Hepatocyte (in vitro differentiated cells): ENCODE data around the gene PHLDA2. TPM values are rescaled to one million over a fixed set of nuclear protein-coding genes. Genes with fewer than 3 reads are reported as not detected.
"Not testable (repeated sequence)": the region's sequence is repeated elsewhere in the genome, so short reads cannot be mapped to it uniquely, and the experiment has no call there.

Source experiments
- DNase-seq: peaks from one replicate; pipeline ENCODE4 v3.0.0-alpha.2; 2016; ENCODE audit warnings: low spot score
- H2AFZ ChIP-seq: fragments of 200-600 bp; sonication (generic); 2 replicates; pipeline ENCODE4 v1.6.0; 2016; ENCODE audit warnings: antibody characterized with exemption, mild to moderate bottlenecking
- H3K27ac ChIP-seq: fragments of 200-600 bp; sonication (generic); 2 replicates; pipeline ENCODE4 v1.5.1; 2016; ENCODE audit warnings: mild to moderate bottlenecking
- H3K27me3 ChIP-seq: fragments of 200-600 bp; sonication (generic); 2 replicates; pipeline ENCODE4 v1.6.1; 2016
- H3K36me3 ChIP-seq: fragments of 200-600 bp; sonication (generic); replicated peaks from 2 replicates; pipeline ENCODE4 v1.5.1; 2016; ENCODE audit warnings: low read depth; ENCODE audit not compliant: insufficient read depth
- H3K4me1 ChIP-seq: fragments of 200-600 bp; sonication (generic); 2 replicates; pipeline ENCODE4 v1.5.1; 2016; ENCODE audit warnings: mild to moderate bottlenecking, moderate library complexity; ENCODE audit not compliant: insufficient read depth
- H3K4me2 ChIP-seq: fragments of 200-600 bp; sonication (generic); 2 replicates; pipeline ENCODE4 v1.6.0; 2016
- H3K4me3 ChIP-seq: fragments of 200-600 bp; sonication (generic); 2 replicates; pipeline ENCODE4 v1.5.1; 2016; ENCODE audit warnings: mild to moderate bottlenecking
- H3K79me2 ChIP-seq: fragments of 200-600 bp; sonication (generic); 2 replicates; pipeline ENCODE4 v1.6.0; 2017; ENCODE audit warnings: mild to moderate bottlenecking
- H3K9me2 ChIP-seq: fragments of 200-600 bp; sonication (generic); replicated peaks from 2 replicates; pipeline ENCODE4 v1.6.0; 2017; ENCODE audit warnings: mild to moderate bottlenecking; ENCODE audit not compliant: insufficient read depth
- H3K9me3 ChIP-seq: fragments of 200-600 bp; sonication (generic); 2 replicates; pipeline ENCODE4 v1.5.1; 2016; ENCODE audit warnings: low read depth, mild to moderate bottlenecking
- H4K20me1 ChIP-seq: fragments of 200-600 bp; sonication (generic); 2 replicates; pipeline ENCODE4 v1.6.0; 2016; ENCODE audit warnings: mild to moderate bottlenecking; ENCODE audit not compliant: insufficient read depth, poor library complexity, severe bottlenecking
- EZH2 ChIP-seq: fragments of 200-600 bp; sonication (generic); IDR thresholded peaks from 2 replicates; pipeline ENCODE4 v1.6.1; 2016; ENCODE audit warnings: antibody characterized with exemption, mild to moderate bottlenecking, borderline replicate concordance
- EZH2phosphoT487 ChIP-seq: fragments of 200-600 bp; sonication (generic); IDR thresholded peaks from one replicate; pipeline ENCODE4 v1.6.1; 2018; ENCODE audit warnings: antibody characterized with exemption, mild to moderate bottlenecking, low read depth, moderate library complexity; ENCODE audit not compliant: unreplicated experiment, severe bottlenecking
- WGBS: methylation state at CpG from one replicate; pipeline ENCODE4 v1.1.6; 2016; ENCODE audit warnings: low lambda C conversion rate; ENCODE audit errors: missing lambda C conversion rate; 5-methylcytosine and 5-hydroxymethylcytosine counted together
- polyA plus RNA-seq: library from polyadenylated mRNA; unstranded; fragments of >200 nt; fragmentation: Nextera tagmentation; extraction: Ambion mirVana; gene quantifications from 2 replicates; pipeline ENCODE4 v1.2.1, GENCODE V29; 2016
- total RNA-seq: library from RNA; depleted of rRNA; stranded (reverse); fragments of >200 nt; gene quantifications from 2 replicates; pipeline ENCODE4 v1.2.3, GENCODE V29; 2014
- TF ChIP-seq, protein P1 (sequence below): fragments of 200-600 bp; sonication (generic); IDR thresholded peaks from 2 replicates; pipeline ENCODE4 v1.5.1; 2016; ENCODE audit warnings: antibody characterized with exemption, mild to moderate bottlenecking; ENCODE audit not compliant: poor library complexity

PHLDA2 gene
- total and polyA plus RNA-seq, 2 experiments from 2014 or later = 7.1 to 62.4 TPM

DNA sequence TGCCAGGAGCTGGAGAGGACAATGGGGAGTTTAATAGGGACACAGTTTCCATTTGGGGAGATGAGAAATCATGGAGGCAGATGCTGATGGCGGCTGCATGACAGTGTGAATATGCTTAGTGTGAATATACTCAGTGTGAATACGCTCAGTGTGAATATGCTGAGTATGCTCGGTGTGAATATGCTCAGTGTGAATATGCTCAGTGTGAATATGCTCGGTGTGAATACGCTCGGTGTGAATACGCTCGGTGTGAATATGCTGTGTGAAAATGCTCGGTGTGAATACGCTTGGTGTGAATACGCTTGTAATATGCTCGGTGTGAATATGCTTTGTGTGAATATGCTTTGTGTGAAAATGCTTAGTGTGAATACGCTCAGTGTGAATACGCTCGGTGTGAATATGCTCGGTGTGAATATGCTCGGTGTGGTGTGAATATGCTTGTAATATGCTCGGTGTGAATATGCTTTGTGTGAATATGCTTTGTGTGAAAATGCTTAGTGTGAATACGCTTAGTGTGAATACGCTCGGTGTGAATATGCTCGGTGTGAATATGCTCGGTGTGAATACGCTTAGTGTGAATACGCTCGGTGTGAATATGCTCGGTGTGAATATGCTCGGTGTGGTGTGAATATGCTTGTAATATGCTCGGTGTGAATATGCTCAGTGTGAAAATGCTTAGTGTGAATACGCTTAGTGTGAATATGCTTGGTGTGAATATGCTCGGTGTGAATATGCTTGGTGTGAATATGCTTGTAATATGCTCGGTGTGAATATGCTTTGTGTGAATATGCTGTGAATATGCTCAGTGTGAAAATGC, 8.6 kb upstream of the PHLDA2 start:
- not testable (repeated sequence) for DNase-seq, H4K20me1 ChIP-seq, H3K27me3 ChIP-seq, H2AFZ ChIP-seq, H3K27ac ChIP-seq, H3K4me3 ChIP-seq, H3K9me3 ChIP-seq, H3K36me3 ChIP-seq, H3K9me2 ChIP-seq, H3K4me2 ChIP-seq, H3K4me1 ChIP-seq, H3K79me2 ChIP-seq
- 90% methylated on average over 28 of the region's 32 CpGs for WGBS

DNA sequence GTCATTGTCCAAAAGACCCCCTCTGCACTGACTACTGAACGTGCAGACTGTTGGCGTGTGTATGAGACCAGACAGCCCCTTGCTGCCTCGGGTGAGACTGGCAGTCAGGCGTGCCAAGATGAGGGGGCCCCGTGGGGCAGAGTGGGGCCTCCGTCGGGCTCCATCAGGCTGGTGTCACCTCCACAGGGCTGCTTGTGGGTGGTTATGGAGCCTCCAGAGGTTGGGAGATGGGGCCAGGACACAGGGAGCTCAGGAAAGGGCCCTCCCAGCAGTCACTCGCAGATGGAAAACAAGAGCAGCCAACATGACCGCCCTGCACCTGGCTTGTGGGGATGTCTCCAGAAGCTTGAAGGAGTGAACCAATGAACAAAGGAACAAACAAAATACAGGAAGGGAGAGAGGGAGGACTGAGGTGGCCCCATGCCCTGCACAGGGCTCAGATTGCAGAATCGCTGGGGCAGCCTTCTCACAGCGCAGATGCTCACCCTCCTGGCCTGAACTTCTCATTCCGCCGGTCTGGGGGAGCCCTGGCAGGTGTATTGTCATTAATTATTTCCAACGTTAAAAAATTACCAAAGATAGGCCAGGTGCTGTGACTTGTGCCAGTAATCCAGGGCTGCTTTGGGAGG, 5.5 kb upstream of the PHLDA2 start:
- no peaks in the 10 kb centered on the region for H3K9me2 ChIP-seq
- H3K79me2 ChIP-seq = no peaks in the 10 kb centered on the region
- no peak overlapping the region for H2AFZ ChIP-seq
- DNase-seq = no peak
- H4K20me1 ChIP-seq = no peaks in the 10 kb centered on the region
- H3K27ac ChIP-seq = no peak overlapping the region
- WGBS = 93% methylated on average over 14 of the region's 14 CpGs
- peaks cover 4% of the 10 kb centered on the region for H3K27me3 ChIP-seq
- H3K4me3 ChIP-seq = no peak overlapping the region
- no peaks in the 10 kb centered on the region for H3K36me3 ChIP-seq
- peaks cover 5% of the 10 kb centered on the region for H3K4me1 ChIP-seq
- TF ChIP-seq EZH2phosphoT487 (no peak), EZH2 (no peak)
- TF ChIP-seq, protein P1, sequence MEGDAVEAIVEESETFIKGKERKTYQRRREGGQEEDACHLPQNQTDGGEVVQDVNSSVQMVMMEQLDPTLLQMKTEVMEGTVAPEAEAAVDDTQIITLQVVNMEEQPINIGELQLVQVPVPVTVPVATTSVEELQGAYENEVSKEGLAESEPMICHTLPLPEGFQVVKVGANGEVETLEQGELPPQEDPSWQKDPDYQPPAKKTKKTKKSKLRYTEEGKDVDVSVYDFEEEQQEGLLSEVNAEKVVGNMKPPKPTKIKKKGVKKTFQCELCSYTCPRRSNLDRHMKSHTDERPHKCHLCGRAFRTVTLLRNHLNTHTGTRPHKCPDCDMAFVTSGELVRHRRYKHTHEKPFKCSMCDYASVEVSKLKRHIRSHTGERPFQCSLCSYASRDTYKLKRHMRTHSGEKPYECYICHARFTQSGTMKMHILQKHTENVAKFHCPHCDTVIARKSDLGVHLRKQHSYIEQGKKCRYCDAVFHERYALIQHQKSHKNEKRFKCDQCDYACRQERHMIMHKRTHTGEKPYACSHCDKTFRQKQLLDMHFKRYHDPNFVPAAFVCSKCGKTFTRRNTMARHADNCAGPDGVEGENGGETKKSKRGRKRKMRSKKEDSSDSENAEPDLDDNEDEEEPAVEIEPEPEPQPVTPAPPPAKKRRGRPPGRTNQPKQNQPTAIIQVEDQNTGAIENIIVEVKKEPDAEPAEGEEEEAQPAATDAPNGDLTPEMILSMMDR = no peak
- no peak overlapping the region for H3K4me2 ChIP-seq
- peaks cover 7% of the 10 kb centered on the region for H3K9me3 ChIP-seq

DNA sequence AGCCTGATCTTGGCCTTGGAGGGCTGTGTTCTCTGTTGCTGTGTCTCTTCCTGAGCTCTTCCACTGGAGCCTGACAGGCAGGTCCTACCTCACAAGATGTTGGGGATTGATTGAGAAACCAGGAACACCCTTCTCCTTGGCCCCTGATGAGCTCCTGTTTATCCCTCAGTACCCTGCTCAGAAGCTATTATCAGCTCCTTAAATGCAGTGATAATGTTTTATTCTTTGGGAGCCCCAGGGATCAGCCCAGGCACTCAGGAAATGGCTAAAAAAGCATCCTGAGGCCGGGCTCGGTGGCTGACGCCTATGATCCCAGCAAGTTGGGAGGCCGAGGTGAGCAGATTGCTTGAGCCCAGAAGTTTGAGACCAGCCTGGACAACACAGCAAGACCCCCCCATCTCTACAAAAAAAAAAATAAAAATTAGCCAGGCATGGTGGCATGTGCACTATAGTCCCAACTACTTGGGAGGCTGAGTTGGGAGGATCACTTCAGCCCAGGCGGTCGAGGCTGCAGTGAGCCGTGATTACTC, 4.9 kb upstream of the PHLDA2 start:
- Histone ChIP-seq H3K79me2 (no peaks in the 10 kb centered on the region), H3K4me3 (no peak overlapping the region), H3K4me2 (no peak overlapping the region), H3K36me3 (no peaks in the 10 kb centered on the region), H3K27me3 (peaks cover 5% of the 10 kb centered on the region), H3K4me1 (peaks cover 6% of the 10 kb centered on the region), H4K20me1 (no peaks in the 10 kb centered on the region), H3K9me3 (peaks cover 7% of the 10 kb centered on the region), H3K27ac (no peak overlapping the region), H2AFZ (no peak overlapping the region), H3K9me2 (no peaks in the 10 kb centered on the region)
- DNase-seq = no peak
- TF ChIP-seq EZH2 = no peak
- no peak for TF ChIP-seq EZH2phosphoT487
- TF ChIP-seq, protein P1 = no peak
- 81% methylated on average over 7 of the region's 7 CpGs for whole genome bisulfite sequencing

DNA sequence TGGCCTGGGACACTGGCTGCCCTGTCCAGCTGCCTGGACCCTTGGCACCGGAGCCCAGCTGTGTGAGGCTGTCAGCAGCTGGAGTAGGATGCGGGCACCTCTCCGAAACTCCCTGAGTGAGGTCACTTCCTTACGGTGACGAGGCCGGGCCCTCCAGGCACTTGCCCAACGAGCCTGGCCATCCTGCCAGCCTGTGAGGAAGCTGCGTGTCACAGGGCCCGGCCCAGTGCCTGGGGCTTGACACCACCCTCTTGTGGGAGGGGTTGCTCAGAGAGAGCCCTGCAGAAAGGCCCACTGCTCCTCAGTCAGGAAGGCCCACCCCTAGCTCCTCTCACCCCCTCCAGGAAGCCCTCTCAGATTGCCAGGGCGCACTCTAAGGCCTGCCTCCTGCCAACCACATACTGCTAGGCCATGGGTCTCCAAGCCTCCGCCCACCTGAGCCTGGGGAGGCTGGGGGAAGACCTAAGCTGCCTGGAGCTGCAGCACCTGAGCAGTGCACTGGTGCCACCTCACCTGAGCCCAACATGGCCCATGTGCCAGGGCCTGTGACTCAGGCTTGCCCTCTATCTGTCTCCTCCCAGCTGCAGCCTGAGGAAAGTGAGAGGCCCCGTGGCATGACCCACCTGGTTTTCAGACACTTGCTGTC, 4.3 kb upstream of the PHLDA2 start:
- H3K79me2 ChIP-seq = no peaks in the 10 kb centered on the region
- H3K4me2 ChIP-seq = no peak overlapping the region
- DNase-seq = no peak
- H3K9me2 ChIP-seq = no peaks in the 10 kb centered on the region
- H3K36me3 ChIP-seq = no peaks in the 10 kb centered on the region
- no peaks in the 10 kb centered on the region for H4K20me1 ChIP-seq
- TF ChIP-seq EZH2 = no peak
- TF ChIP-seq EZH2phosphoT487 = no peak
- TF ChIP-seq, protein P1 = no peak
- H3K4me1 ChIP-seq = peaks cover 9% of the 10 kb centered on the region
- peaks cover 7% of the 10 kb centered on the region for H3K9me3 ChIP-seq
- H3K4me3 ChIP-seq = no peak overlapping the region
- H2AFZ ChIP-seq = no peak overlapping the region
- H3K27ac ChIP-seq = no peak overlapping the region
- H3K27me3 ChIP-seq = peaks cover 8% of the 10 kb centered on the region
- whole genome bisulfite sequencing = 79% methylated on average over 11 of the region's 12 CpGs
